ENCODE measurements around the gene PRKCD. TPM values are rescaled to one million over a fixed set of nuclear protein-coding genes. Genes with fewer than 3 reads are reported as not detected.

PRKCD gene
- total RNA-seq, 1 experiment from 2014 or later: 9.6 TPM

DNA sequence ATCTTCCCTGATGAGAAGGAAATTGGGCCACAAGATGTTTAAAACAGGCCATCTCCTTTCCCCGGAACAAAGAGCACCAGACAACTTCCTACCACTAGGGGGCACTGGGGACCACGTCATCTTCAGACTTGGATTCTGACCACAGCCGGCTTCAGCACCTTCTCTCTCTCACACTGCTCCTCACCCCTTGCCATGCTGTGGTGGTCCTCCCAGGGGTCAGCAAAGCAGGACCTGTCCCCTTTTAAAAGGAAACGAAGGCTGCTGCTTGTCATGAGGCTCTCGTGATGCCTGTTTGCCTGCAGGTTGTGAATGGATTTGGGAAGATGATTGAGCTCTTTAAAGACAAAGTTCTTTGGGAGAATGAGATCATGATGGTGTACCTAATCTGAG is 47.0 kb upstream of the PRKCD start:
- no peaks in the 10 kb centered on the region for H3K27me3 Mint-ChIP-seq (ENCODE audit: insufficient read depth, unreplicated experiment)

DNA sequence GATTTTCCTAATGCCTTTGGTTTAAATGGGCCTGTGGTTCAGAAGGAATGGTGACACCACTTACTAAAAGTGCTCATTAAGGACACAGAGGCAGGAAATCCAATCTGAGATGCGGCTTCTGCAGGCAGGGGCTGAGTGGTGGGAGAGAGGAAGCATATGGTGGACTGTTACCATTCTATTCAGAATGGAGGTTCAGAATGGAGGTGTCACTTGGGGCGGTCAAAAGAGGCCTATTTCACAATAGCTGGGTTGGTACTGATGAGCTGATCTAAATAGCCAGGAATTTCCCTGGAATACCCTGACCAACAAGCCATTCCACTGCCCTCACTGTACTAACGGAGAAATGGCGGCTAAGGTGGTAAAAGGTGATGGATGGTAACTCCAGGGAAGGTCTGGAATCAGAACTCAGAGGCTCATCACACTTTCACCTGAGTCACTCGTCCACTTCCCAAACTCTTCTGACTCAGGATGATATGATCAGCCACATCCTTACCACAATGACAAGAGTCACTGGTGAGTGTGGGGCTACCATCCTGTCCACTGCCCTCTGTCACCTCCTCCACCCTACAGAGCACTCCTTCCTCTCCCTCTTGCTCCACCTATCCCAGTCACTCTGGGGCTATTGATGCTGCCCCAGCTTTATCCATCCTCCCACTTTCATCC is 46.5 kb upstream of the PRKCD start:
- no peak overlapping the region for H3K27ac Mint-ChIP-seq (ENCODE audit: low read depth, unreplicated experiment)
- intact Hi-C loops (cut with micrococcal nuclease): loop anchor here (1.0 to 10.0 kb wide), 3 partner anchors 20 to 600 kb away; no protein-coding TSS in a partner anchor
- no peak for DNase-seq (ENCODE audit: unreplicated experiment)
- ChIA-PET POLR2A (interaction anchor here (0.8 to 1.0 kb wide), 3 partner anchors 16 to 81 kb away, joined by 3 to 12 read pairs (median 3); no protein-coding TSS in a partner anchor), CTCF (interaction anchor here (0.6 to 12.8 kb wide), 30 partner anchors 8 to 1693 kb away, joined by 3 to 134 read pairs (median 4); partner anchors contain the start of gene NEK4)
- H3K36me3 Mint-ChIP-seq (ENCODE audit: insufficient read depth, unreplicated experiment): peaks cover 52% of the 10 kb centered on the region
- BruUV-seq (replicated peaks): no TSS peak
- no peak overlapping the region for H3K4me3 Mint-ChIP-seq (ENCODE audit: unreplicated experiment)
- peaks cover 11% of the 10 kb centered on the region for H3K4me1 Mint-ChIP-seq (ENCODE audit: insufficient read depth, unreplicated experiment)
- TF ChIP-seq, protein P1, sequence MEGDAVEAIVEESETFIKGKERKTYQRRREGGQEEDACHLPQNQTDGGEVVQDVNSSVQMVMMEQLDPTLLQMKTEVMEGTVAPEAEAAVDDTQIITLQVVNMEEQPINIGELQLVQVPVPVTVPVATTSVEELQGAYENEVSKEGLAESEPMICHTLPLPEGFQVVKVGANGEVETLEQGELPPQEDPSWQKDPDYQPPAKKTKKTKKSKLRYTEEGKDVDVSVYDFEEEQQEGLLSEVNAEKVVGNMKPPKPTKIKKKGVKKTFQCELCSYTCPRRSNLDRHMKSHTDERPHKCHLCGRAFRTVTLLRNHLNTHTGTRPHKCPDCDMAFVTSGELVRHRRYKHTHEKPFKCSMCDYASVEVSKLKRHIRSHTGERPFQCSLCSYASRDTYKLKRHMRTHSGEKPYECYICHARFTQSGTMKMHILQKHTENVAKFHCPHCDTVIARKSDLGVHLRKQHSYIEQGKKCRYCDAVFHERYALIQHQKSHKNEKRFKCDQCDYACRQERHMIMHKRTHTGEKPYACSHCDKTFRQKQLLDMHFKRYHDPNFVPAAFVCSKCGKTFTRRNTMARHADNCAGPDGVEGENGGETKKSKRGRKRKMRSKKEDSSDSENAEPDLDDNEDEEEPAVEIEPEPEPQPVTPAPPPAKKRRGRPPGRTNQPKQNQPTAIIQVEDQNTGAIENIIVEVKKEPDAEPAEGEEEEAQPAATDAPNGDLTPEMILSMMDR (IDR thresholded peaks at IDR 0.05; ENCODE audit: unreplicated experiment): no peak
- no peaks in the 10 kb centered on the region for H3K27me3 Mint-ChIP-seq (ENCODE audit: insufficient read depth, unreplicated experiment)
- no peaks in the 10 kb centered on the region for H3K9me3 Mint-ChIP-seq (ENCODE audit: unreplicated experiment)

More for the DNA sequence above, 47.0 kb upstream of the PRKCD start:
- POLR2A ChIA-PET: interaction anchor here (0.9 to 1.0 kb wide), 2 partner anchors 19 to 81 kb away, joined by 3 to 12 read pairs; no protein-coding TSS in a partner anchor
- Mint-ChIP-seq H3K4me1 (ENCODE audit: insufficient read depth, unreplicated experiment) (peaks cover 15% of the 10 kb centered on the region), H3K27ac (ENCODE audit: low read depth, unreplicated experiment) (no peak overlapping the region), H3K4me3 (ENCODE audit: unreplicated experiment) (no peak overlapping the region), H3K36me3 (ENCODE audit: insufficient read depth, unreplicated experiment) (peaks cover 54% of the 10 kb centered on the region), H3K9me3 (ENCODE audit: unreplicated experiment) (no peaks in the 10 kb centered on the region)
- no TSS peak for BruUV-seq (replicated peaks)
- DNase-seq (ENCODE audit: unreplicated experiment): peak; percentile 82
- intact Hi-C loops (cut with micrococcal nuclease): loop anchor here (1.0 to 10.0 kb wide), 3 partner anchors 20 to 601 kb away; no protein-coding TSS in a partner anchor
- CTCF ChIA-PET: interaction anchor here (0.6 to 12.8 kb wide), 25 partner anchors 9 to 596 kb away, joined by 3 to 134 read pairs (median 5); partner anchors contain the start of gene NEK4
- TF ChIP-seq, protein P1 (IDR thresholded peaks at IDR 0.05; ENCODE audit: unreplicated experiment): peak; percentile 85

DNA sequence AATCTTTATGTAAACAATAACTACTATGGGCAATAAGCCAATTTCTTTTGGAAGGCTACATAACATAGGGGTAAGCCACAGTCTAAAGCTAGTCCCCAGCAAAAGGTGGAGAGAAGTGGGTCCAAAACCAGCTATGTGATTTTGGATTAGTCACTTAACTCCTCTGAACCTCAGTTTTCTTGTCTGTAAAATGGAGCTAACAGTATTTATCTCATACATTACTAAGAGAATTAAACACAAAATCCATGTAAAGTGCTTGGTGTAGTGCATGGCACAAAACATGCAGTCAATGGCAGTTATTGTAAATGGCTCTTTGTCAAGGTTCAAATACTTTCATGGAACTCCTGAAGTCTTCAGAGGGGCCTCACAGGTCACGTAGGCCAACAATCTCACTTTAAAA is 44.1 kb upstream of the PRKCD start:
- Mint-ChIP-seq H3K27me3 (ENCODE audit: insufficient read depth, unreplicated experiment) (no peaks in the 10 kb centered on the region), H3K4me3 (ENCODE audit: unreplicated experiment) (no peak overlapping the region), H3K4me1 (ENCODE audit: insufficient read depth, unreplicated experiment) (no peaks in the 10 kb centered on the region), H3K9me3 (ENCODE audit: unreplicated experiment) (no peaks in the 10 kb centered on the region), H3K36me3 (ENCODE audit: insufficient read depth, unreplicated experiment) (peaks cover 51% of the 10 kb centered on the region), H3K27ac (ENCODE audit: low read depth, unreplicated experiment) (no peak overlapping the region)
- ChIA-PET CTCF (interaction anchor here (0.6 to 12.8 kb wide), 5 partner anchors 11 to 113 kb away, joined by 3 to 134 read pairs (median 39); no protein-coding TSS in a partner anchor), POLR2A (interaction anchor here (1.0 to 1.1 kb wide), 2 partner anchors 13 to 79 kb away, joined by 3 to 4 read pairs; no protein-coding TSS in a partner anchor)
- intact Hi-C loops (cut with micrococcal nuclease): loop anchor here (10.0 kb wide), 1 partner anchor 598 kb away; no protein-coding TSS in a partner anchor
- no TSS peak for BruUV-seq (replicated peaks)
- TF ChIP-seq, protein P1 (IDR thresholded peaks at IDR 0.05; ENCODE audit: unreplicated experiment): no peak
- no peak for DNase-seq (ENCODE audit: unreplicated experiment)

DNA sequence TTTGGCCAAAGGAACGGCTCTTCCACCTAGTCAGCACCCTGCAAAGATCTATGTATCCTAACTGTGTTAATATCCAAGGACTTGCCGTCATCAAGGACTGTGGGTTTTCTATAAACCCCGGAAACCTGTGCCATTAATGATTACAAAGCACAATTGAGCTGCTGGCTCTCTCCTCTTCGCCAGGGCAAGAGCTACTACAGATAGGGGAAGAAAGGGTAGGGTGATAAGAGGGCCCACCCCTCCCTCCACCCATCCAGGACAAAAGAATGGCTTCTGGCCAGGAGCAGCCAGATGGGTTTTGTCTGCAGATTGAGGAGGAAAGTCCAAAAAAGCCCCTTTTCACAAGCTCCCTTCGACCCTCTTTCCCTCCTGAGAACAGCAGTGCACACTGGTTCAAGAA is 40.7 kb upstream of the PRKCD start:
- ChIA-PET CTCF (interaction anchor here (0.6 to 12.8 kb wide), 5 partner anchors 11 to 1127 kb away, joined by 3 to 134 read pairs (median 6); partner anchors contain the start of gene SFMBT1), POLR2A (interaction anchor here (0.9 kb wide), 1 partner anchor 9 kb away, joined by 4 read pairs; no protein-coding TSS in a partner anchor)
- intact Hi-C loops (cut with micrococcal nuclease): no loop called here
- Mint-ChIP-seq H3K4me3 (ENCODE audit: unreplicated experiment) (no peak overlapping the region), H3K27ac (ENCODE audit: low read depth, unreplicated experiment) (no peak overlapping the region), H3K36me3 (ENCODE audit: insufficient read depth, unreplicated experiment) (peaks cover 80% of the 10 kb centered on the region), H3K27me3 (ENCODE audit: insufficient read depth, unreplicated experiment) (no peaks in the 10 kb centered on the region), H3K9me3 (ENCODE audit: unreplicated experiment) (no peaks in the 10 kb centered on the region), H3K4me1 (ENCODE audit: insufficient read depth, unreplicated experiment) (no peaks in the 10 kb centered on the region)
- TF ChIP-seq, protein P1 (IDR thresholded peaks at IDR 0.05; ENCODE audit: unreplicated experiment): no peak
- BruUV-seq (replicated peaks): no TSS peak
- no peak for DNase-seq (ENCODE audit: unreplicated experiment)
